HepG2 (cell line): ENCODE data around the gene FRMD4A.

ENCODE experiments used
- CTCF ChIP-seq: sonication (generic); formaldehyde crosslinking; IDR thresholded peaks from 2 replicates; pipeline ENCODE4 v1.5.0; 2020; ENCODE audit warnings: mild to moderate bottlenecking, missing genetic modification reagents, moderate library complexity
- GRHL1 ChIP-seq: sonication (generic); formaldehyde crosslinking; conservative IDR thresholded peaks from 2 replicates; pipeline ENCODE4 v1.8.0; 2022; ENCODE audit warnings: missing genetic modification reagents
- KDM1A ChIP-seq: IDR thresholded peaks from 2 replicates; pipeline ENCODE4 v1.6.1; 2016; ENCODE audit warnings: missing compliant biosample characterization
- ZNF639 ChIP-seq: conservative IDR thresholded peaks from 2 replicates; pipeline ENCODE4 v1.6.1; 2018; ENCODE audit warnings: missing genetic modification reagents
- TF ChIP-seq, protein P1 (sequence below): sonication (generic); formaldehyde crosslinking; IDR thresholded peaks from 2 replicates; pipeline ENCODE4 v1.4.0; 2020; ENCODE audit warnings: missing genetic modification reagents

DNA sequence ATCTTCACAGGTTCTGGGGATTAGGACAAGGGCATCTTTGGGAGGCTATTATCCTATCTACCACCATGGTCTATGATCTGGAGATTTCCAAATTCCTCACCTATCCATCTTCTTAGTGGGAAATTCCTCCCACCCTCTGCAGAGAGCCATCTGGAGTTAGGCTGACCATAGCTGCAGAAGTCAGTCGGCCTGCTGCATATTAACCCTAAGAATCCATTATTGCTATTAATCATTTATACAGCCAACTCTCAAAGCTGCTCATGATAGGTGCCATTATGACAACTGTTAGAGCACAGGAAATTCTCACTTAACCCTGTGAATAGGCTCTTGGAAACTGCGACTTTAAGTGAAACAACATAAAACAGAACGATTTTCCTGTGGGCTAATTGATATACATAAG lies 60.4 kb downstream of the FRMD4A start:
- TF ChIP-seq, protein P1, sequence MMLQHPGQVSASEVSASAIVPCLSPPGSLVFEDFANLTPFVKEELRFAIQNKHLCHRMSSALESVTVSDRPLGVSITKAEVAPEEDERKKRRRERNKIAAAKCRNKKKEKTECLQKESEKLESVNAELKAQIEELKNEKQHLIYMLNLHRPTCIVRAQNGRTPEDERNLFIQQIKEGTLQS = no peak
- no peak for TF ChIP-seq CTCF (CRISPR knock-in tag)
- no peak for TF ChIP-seq GRHL1 (CRISPR knock-in tag)
- TF ChIP-seq ZNF639 (CRISPR knock-in tag) = no peak
- TF ChIP-seq KDM1A = no peak
